H9 (cell line): Measurements from ENCODE around the gene GPR87. TPM values are rescaled to one million over a fixed set of nuclear protein-coding genes. Genes with fewer than 3 reads are reported as not detected.

ENCODE experiments used
- DNase-seq: peaks from one replicate; pipeline ENCODE4 v3.0.0-alpha.2; 2017
- H2AFZ ChIP-seq: one replicate; pipeline ENCODE4 v1.6.1; 2013; ENCODE audit warnings: mild to moderate bottlenecking, low read length, control low read depth, moderate library complexity
- H2AK5ac ChIP-seq: 2 replicates; pipeline ENCODE4 v1.6.1; 2013; ENCODE audit warnings: low read length, control low read depth, mixed read lengths; ENCODE audit not compliant: insufficient read length
- H2BK120ac ChIP-seq: one replicate; pipeline ENCODE4 v1.6.1; 2013; ENCODE audit warnings: low read depth, mild to moderate bottlenecking, low read length, control low read depth, inconsistent platforms; ENCODE audit not compliant: poor library complexity, severe bottlenecking
- H2BK12ac ChIP-seq: 2 replicates; pipeline ENCODE4 v1.6.1; 2013; ENCODE audit warnings: low read length, control low read depth, mixed read lengths, low read depth; ENCODE audit not compliant: insufficient read length
- H2BK15ac ChIP-seq: 2 replicates; pipeline ENCODE4 v1.6.1; 2013; ENCODE audit warnings: low read depth, low read length, control low read depth
- H2BK20ac ChIP-seq: one replicate; pipeline ENCODE4 v1.6.1; 2013; ENCODE audit warnings: low read depth, mild to moderate bottlenecking, low read length, control low read depth, inconsistent platforms; ENCODE audit not compliant: poor library complexity, severe bottlenecking
- H2BK5ac ChIP-seq: 2 replicates; pipeline ENCODE4 v1.6.1; 2013; ENCODE audit warnings: low read length, control low read depth, mixed read lengths; ENCODE audit not compliant: insufficient read length
- H3K14ac ChIP-seq: 2 replicates; pipeline ENCODE4 v1.6.1; 2013; ENCODE audit warnings: low read length, control low read depth; ENCODE audit not compliant: insufficient read depth
- H3K18ac ChIP-seq: 2 replicates; pipeline ENCODE4 v1.6.1; 2013; ENCODE audit warnings: low read depth, mild to moderate bottlenecking, mixed read lengths, low read length, control low read depth; ENCODE audit not compliant: insufficient read length
- H3K23ac ChIP-seq: 2 replicates; pipeline ENCODE4 v1.6.1; 2013; ENCODE audit warnings: low read length, control low read depth, mixed read lengths, low read depth; ENCODE audit not compliant: insufficient read length
- H3K23me2 ChIP-seq: 2 replicates; pipeline ENCODE4 v1.6.1; 2013; ENCODE audit warnings: low read depth, mild to moderate bottlenecking, mixed read lengths, low read length, control low read depth; ENCODE audit not compliant: insufficient read length, poor library complexity, severe bottlenecking
- H3K27ac ChIP-seq: 2 replicates; pipeline ENCODE4 v1.5.1; 2013; ENCODE audit warnings: low read length, control low read depth, mixed read lengths, low read depth; ENCODE audit not compliant: insufficient read length
- H3K27me3 ChIP-seq: 2 replicates; pipeline ENCODE4 v1.6.1; 2013; ENCODE audit warnings: low read length, control low read depth, inconsistent platforms; ENCODE audit not compliant: insufficient read depth
- H3K4ac ChIP-seq: 2 replicates; pipeline ENCODE4 v1.6.1; 2013; ENCODE audit warnings: low read depth, mild to moderate bottlenecking, control low read depth, inconsistent platforms, low read length, moderate library complexity
- H3K4me1 ChIP-seq: 2 replicates; pipeline ENCODE4 v1.6.1; 2013; ENCODE audit warnings: low read length, control low read depth, inconsistent platforms; ENCODE audit not compliant: insufficient read depth
- H3K4me2 ChIP-seq: 2 replicates; pipeline ENCODE4 v1.6.1; 2013; ENCODE audit warnings: low read length, control low read depth, mixed read lengths; ENCODE audit not compliant: insufficient read length, insufficient read depth
- H3K56ac ChIP-seq: 2 replicates; pipeline ENCODE4 v1.6.1; 2013; ENCODE audit warnings: low read depth, mild to moderate bottlenecking, mixed read lengths, low read length, control low read depth; ENCODE audit not compliant: insufficient read length
- H3K79me1 ChIP-seq: 2 replicates; pipeline ENCODE4 v1.6.1; 2013; ENCODE audit warnings: low read depth, mild to moderate bottlenecking, moderate library complexity, low read length, control low read depth, inconsistent platforms; ENCODE audit not compliant: insufficient read depth, poor library complexity, severe bottlenecking
- H3K79me2 ChIP-seq: 2 replicates; pipeline ENCODE4 v1.6.1; 2013; ENCODE audit warnings: low read length, control low read depth, inconsistent platforms; ENCODE audit not compliant: insufficient read depth
- H3K9ac ChIP-seq: 2 replicates; pipeline ENCODE4 v1.6.1; 2013; ENCODE audit warnings: low read length, control low read depth, mixed read lengths; ENCODE audit not compliant: insufficient read length; ENCODE audit errors: extremely low read depth
- H3K9me3 ChIP-seq: one replicate; pipeline ENCODE4 v1.6.1; 2013; ENCODE audit warnings: low read depth, low read length, inconsistent platforms; ENCODE audit not compliant: control insufficient read depth
- H3T11ph ChIP-seq: one replicate; pipeline ENCODE4 v1.6.1; 2013; ENCODE audit warnings: mild to moderate bottlenecking, low read length, control low read depth, inconsistent platforms
- H4K20me1 ChIP-seq: one replicate; pipeline ENCODE4 v1.6.1; 2013; ENCODE audit not compliant: control insufficient read depth, insufficient read length, insufficient read depth
- H4K5ac ChIP-seq: 2 replicates; pipeline ENCODE4 v1.6.1; 2013; ENCODE audit warnings: low read depth, mild to moderate bottlenecking, mixed read lengths, low read length, control low read depth; ENCODE audit not compliant: insufficient read length
- H4K8ac ChIP-seq: replicated peaks from 2 replicates; pipeline ENCODE4 v1.6.1; 2013; ENCODE audit warnings: low read length, control low read depth, mixed read lengths, low read depth; ENCODE audit not compliant: insufficient read length
- H4K91ac ChIP-seq: 2 replicates; pipeline ENCODE4 v1.6.1; 2013; ENCODE audit warnings: low read depth, mild to moderate bottlenecking, moderate library complexity, mixed read lengths, low read length, control low read depth; ENCODE audit not compliant: insufficient read length
- H3K27ac Mint-ChIP-seq, 3 experiments: 2 replicates in 2 of 3; 3 replicates in 1 of 3; pipeline ENCODE4 v1.8.0; 2020 to 2021; ENCODE audit warnings: mixed read lengths in 3 of 3, mild to moderate bottlenecking in 1 of 3, moderate library complexity in 1 of 3
- H3K27me3 Mint-ChIP-seq: 2 replicates; pipeline ENCODE4 v1.8.0; 2021; ENCODE audit warnings: low read depth, mild to moderate bottlenecking, moderate library complexity, mixed read lengths
- H3K36me3 Mint-ChIP-seq, 3 experiments: 2 replicates in 2 of 3; 3 replicates in 1 of 3; pipeline ENCODE4 v1.8.0; 2020 to 2021; ENCODE audit warnings: low read depth in 3 of 3, mixed read lengths in 3 of 3; ENCODE audit not compliant: insufficient read depth in 1 of 3
- H3K4me1 Mint-ChIP-seq, 2 experiments: 2 replicates each; pipeline ENCODE4 v1.8.0; 2020; ENCODE audit warnings: mixed read lengths in 2 of 2
- H3K4me3 Mint-ChIP-seq, 2 experiments: 2 replicates in 1 of 2; 3 replicates in 1 of 2; pipeline ENCODE4 v1.8.0; 2020 to 2021; ENCODE audit warnings: mild to moderate bottlenecking in 2 of 2, mixed read lengths in 2 of 2, moderate library complexity in 1 of 2
- H3K9me3 Mint-ChIP-seq, 2 experiments: 2 replicates in 1 of 2; 3 replicates in 1 of 2; pipeline ENCODE4 v1.8.0; 2020; ENCODE audit warnings: mild to moderate bottlenecking in 2 of 2, mixed read lengths in 2 of 2, moderate library complexity in 1 of 2
- WGBS: extraction: QIAGEN DNeasy Blood & Tissue Kit; methylation state at CpG from one replicate; pipeline ENCODE4 v1.1.7; 2013; ENCODE audit warnings: missing lambda C conversion rate, low lambda C conversion rate, mixed read lengths; ENCODE audit not compliant: insufficient read length; ENCODE audit errors: extremely low coverage; 5-methylcytosine and 5-hydroxymethylcytosine counted together
- total RNA-seq: library from RNA; stranded (reverse); gene quantifications from 2 replicates; pipeline ENCODE4 v1.2.1, GENCODE V29; 2021
- TF ChIP-seq, protein P1 (sequence below): fragments of 200-600 bp; sonication (generic); conservative IDR thresholded peaks from 3 replicates; pipeline ENCODE4 v1.8.0; 2021; ENCODE audit warnings: antibody characterized with exemption, mild to moderate bottlenecking

The GPR87 gene
- total RNA-seq, 1 experiment from 2014 or later = 0.33 TPM

DNA sequence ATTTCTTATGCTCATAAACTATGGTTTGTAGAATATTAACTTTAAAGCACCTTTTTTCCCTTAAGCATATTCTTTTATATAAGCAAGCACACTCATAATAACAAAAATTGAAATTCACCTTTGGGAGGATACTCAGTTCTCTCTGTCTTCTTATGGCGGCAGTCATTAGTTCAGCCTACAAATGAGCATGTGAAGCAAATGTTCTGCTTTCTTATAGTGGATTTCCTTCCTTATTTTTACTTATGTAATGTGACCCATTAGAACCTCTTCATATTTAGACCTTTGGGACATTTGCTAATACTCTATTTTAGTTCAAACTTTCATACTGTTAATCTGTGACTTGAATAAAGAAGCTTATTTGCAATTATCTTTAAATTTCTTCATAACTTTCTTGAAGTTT, 12.7 kb upstream of the GPR87 start, which contains the start of gene P2RY13:
Gene P2RY13, minus strand, starts transcription at position 187 of the 400 bp plus-strand sequence. Its CDS starts 21 bp downstream, at position 166.
- Histone ChIP-seq H2BK5ac (no peak within 1 kb of the TSS), H3K14ac (no peak within 1 kb of the TSS), H2BK120ac (no peak within 1 kb of the TSS), H3T11ph (no peak within 1 kb of the TSS), H3K27ac (no peak within 1 kb of the TSS), H2BK15ac (no peak within 1 kb of the TSS), H2BK20ac (no peak within 1 kb of the TSS), H3K79me2 (no peaks in the 10 kb centered on the region), H3K27me3 (no peaks in the 10 kb centered on the region), H2BK12ac (no peak within 1 kb of the TSS), H3K9ac (no peak within 1 kb of the TSS), H3K4ac (no peak within 1 kb of the TSS), H3K56ac (no peak within 1 kb of the TSS), H3K18ac (no peak within 1 kb of the TSS), H3K4me2 (no peak within 1 kb of the TSS), H2AFZ (no peak within 1 kb of the TSS), H4K8ac (no peak within 1 kb of the TSS), H3K79me1 (no peaks in the 10 kb centered on the region), H3K9me3 (no peaks in the 10 kb centered on the region), H4K20me1 (no peaks in the 10 kb centered on the region), H4K91ac (no peak within 1 kb of the TSS), H4K5ac (no peak within 1 kb of the TSS), H3K23me2 (no peaks in the 10 kb centered on the region), H3K4me1 (no peaks in the 10 kb centered on the region), H3K23ac (no peak within 1 kb of the TSS), H2AK5ac (no peak within 1 kb of the TSS)
- H3K36me3 Mint-ChIP-seq = no peaks in the 10 kb centered on the region
- peak within 1 kb of the TSS in 1 of 3 experiments; percentile 46; a peak in 1 of 7 replicates for H3K27ac Mint-ChIP-seq
- H3K27me3 Mint-ChIP-seq = no peaks in the 10 kb centered on the region
- H3K9me3 Mint-ChIP-seq = no peaks in the 10 kb centered on the region
- TF ChIP-seq, protein P1, sequence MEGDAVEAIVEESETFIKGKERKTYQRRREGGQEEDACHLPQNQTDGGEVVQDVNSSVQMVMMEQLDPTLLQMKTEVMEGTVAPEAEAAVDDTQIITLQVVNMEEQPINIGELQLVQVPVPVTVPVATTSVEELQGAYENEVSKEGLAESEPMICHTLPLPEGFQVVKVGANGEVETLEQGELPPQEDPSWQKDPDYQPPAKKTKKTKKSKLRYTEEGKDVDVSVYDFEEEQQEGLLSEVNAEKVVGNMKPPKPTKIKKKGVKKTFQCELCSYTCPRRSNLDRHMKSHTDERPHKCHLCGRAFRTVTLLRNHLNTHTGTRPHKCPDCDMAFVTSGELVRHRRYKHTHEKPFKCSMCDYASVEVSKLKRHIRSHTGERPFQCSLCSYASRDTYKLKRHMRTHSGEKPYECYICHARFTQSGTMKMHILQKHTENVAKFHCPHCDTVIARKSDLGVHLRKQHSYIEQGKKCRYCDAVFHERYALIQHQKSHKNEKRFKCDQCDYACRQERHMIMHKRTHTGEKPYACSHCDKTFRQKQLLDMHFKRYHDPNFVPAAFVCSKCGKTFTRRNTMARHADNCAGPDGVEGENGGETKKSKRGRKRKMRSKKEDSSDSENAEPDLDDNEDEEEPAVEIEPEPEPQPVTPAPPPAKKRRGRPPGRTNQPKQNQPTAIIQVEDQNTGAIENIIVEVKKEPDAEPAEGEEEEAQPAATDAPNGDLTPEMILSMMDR = no peak
- no peak for DNase-seq
- no peak within 1 kb of the TSS for H3K4me3 Mint-ChIP-seq
- no CpG with 5 or more reads among the region's 1 CpG for WGBS
- H3K4me1 Mint-ChIP-seq = peaks cover 2 to 8% of the 10 kb centered on the region in 2 experiments
